Panc1 (cell line): ENCODE results near the gene RYR3. TPM values are rescaled to one million over a fixed set of nuclear protein-coding genes. Genes with fewer than 3 reads are reported as not detected.

Experiments
- ATAC-seq: fragments of 200-7000 bp; cut with Tn5 transposase; 2 replicates; pipeline ENCODE4 v1.9.1; 2020; ENCODE audit warnings: mild to moderate bottlenecking, moderate library complexity
- BruUV-seq: library from RNA; stranded (reverse); fragments of 400-500 nt; replicated peaks from 2 replicates; lab custom pipeline; 2021; lab: Mats Ljungman, UMichigan
- CTCF ChIA-PET: fragments of 300-600 bp; sonication (Branson Sonifier 250); formaldehyde crosslinking; loops from one replicate; lab custom pipeline; 2022; ENCODE audit warnings: antibody characterized with exemption; lab: Charles Lee
- POLR2A ChIA-PET: fragments of 300-600 bp; sonication (Branson Sonifier 250); formaldehyde crosslinking; loops from one replicate; lab custom pipeline; 2022; ENCODE audit warnings: antibody characterized with exemption; lab: Charles Lee
- DNase-seq: peaks from one replicate; pipeline ENCODE4 v3.0.0-alpha.2; 2010; ENCODE audit warnings: low read depth, low spot score
- H3K27ac ChIP-seq: 2 replicates; pipeline ENCODE4 v1.5.1; 2011; ENCODE audit warnings: mild to moderate bottlenecking, low read length, inconsistent platforms
- H3K27me3 ChIP-seq: fragments of 200-500 bp; sonication (Bioruptor generic); 2 replicates; pipeline ENCODE4 v1.6.0; 2014; ENCODE audit warnings: low read length, inconsistent platforms; ENCODE audit not compliant: control insufficient read depth, insufficient read depth
- H3K36me3 ChIP-seq: fragments of 200-500 bp; sonication (Bioruptor generic); 2 replicates; pipeline ENCODE4 v1.5.1; 2014; ENCODE audit warnings: inconsistent platforms, mild to moderate bottlenecking, low read length, moderate library complexity; ENCODE audit not compliant: control insufficient read depth, insufficient read depth
- H3K4me1 ChIP-seq: 2 replicates; pipeline ENCODE4 v1.5.1; 2011; ENCODE audit warnings: inconsistent platforms, mild to moderate bottlenecking, low read length, moderate library complexity; ENCODE audit not compliant: control insufficient read depth, insufficient read depth
- H3K4me3 ChIP-seq, 2 experiments: 2 replicates each; pipeline ENCODE4 v1.5.1; 2011 to 2012; ENCODE audit warnings: low read depth in 2 of 2, low read length in 2 of 2, mild to moderate bottlenecking in 2 of 2, inconsistent platforms in 1 of 2, moderate library complexity in 1 of 2
- H3K9me3 ChIP-seq: fragments of 200-500 bp; sonication (Bioruptor generic); 2 replicates; pipeline ENCODE4 v1.5.1; 2014; ENCODE audit warnings: low read depth, mild to moderate bottlenecking, inconsistent platforms, low read length, moderate library complexity; ENCODE audit not compliant: control insufficient read depth, insufficient read depth
- CTCF ChIP-seq: fragments of 450-650 bp; IDR thresholded peaks from 2 replicates; pipeline ENCODE4 v1.5.1; 2017; ENCODE audit warnings: mild to moderate bottlenecking
- POLR2AphosphoS5 ChIP-seq: IDR thresholded peaks from 2 replicates; pipeline ENCODE4 v1.6.1; 2012; ENCODE audit warnings: mild to moderate bottlenecking, low read depth, low read length, moderate library complexity
- SIN3A ChIP-seq: IDR thresholded peaks from 2 replicates; pipeline ENCODE4 v1.6.1; 2012; ENCODE audit warnings: low read depth, mild to moderate bottlenecking, low read length, moderate library complexity, borderline replicate concordance; ENCODE audit not compliant: insufficient read depth
- TCF7L2 ChIP-seq: IDR thresholded peaks from 2 replicates; pipeline ENCODE4 v1.6.1; 2011; ENCODE audit warnings: mild to moderate bottlenecking, low read depth, low read length, inconsistent platforms
- in situ Hi-C: cut with HindIII; loops from 2 replicates; pipeline ENCODE4 v1.10.0; 2016; ENCODE audit warnings: low sequenced_read_pairs, low pct_unique_long_range_greater_than_20kb
- intact Hi-C: fragments of 100-400 bp; cut with micrococcal nuclease; formaldehyde crosslinking; loops from one replicate; pipeline ENCODE4 v1.10.0; 2022; ENCODE audit not compliant: unreplicated experiment
- total RNA-seq: library from RNA; stranded (reverse); gene quantifications from one replicate; pipeline ENCODE4 v1.2.1, GENCODE V29; 2021; ENCODE audit not compliant: unreplicated experiment
- TF ChIP-seq, protein P1 (sequence below), 2 experiments: IDR thresholded peaks; 2 replicates each; pipeline ENCODE4 v1.6.1; 2011 to 2012; ENCODE audit warnings: low read depth in 2 of 2, control low read depth in 1 of 2, low read length in 1 of 2, mild to moderate bottlenecking in 1 of 2, moderate library complexity in 1 of 2; ENCODE audit not compliant: insufficient read depth in 1 of 2

The RYR3 gene
- total RNA-seq, 1 experiment from 2014 or later = not detected

- no TSS peak for BruUV-seq
- no peaks in the 10 kb centered on the region for H3K27me3 ChIP-seq
- H3K27ac ChIP-seq = no peak overlapping the region
- ChIA-PET POLR2A (no interaction called here), CTCF (no interaction called here)
- intact Hi-C loops = no loop called here
- in situ Hi-C loops = no loop called here
- ATAC-seq (no peak), DNase-seq (no peak)
- no peaks in the 10 kb centered on the region for H3K9me3 ChIP-seq
- H3K36me3 ChIP-seq = no peaks in the 10 kb centered on the region
- no peak overlapping the region for H3K4me3 ChIP-seq
- TF ChIP-seq TCF7L2 (no peak), CTCF (no peak), POLR2AphosphoS5 (no peak), SIN3A (no peak)
- TF ChIP-seq, protein P1, sequence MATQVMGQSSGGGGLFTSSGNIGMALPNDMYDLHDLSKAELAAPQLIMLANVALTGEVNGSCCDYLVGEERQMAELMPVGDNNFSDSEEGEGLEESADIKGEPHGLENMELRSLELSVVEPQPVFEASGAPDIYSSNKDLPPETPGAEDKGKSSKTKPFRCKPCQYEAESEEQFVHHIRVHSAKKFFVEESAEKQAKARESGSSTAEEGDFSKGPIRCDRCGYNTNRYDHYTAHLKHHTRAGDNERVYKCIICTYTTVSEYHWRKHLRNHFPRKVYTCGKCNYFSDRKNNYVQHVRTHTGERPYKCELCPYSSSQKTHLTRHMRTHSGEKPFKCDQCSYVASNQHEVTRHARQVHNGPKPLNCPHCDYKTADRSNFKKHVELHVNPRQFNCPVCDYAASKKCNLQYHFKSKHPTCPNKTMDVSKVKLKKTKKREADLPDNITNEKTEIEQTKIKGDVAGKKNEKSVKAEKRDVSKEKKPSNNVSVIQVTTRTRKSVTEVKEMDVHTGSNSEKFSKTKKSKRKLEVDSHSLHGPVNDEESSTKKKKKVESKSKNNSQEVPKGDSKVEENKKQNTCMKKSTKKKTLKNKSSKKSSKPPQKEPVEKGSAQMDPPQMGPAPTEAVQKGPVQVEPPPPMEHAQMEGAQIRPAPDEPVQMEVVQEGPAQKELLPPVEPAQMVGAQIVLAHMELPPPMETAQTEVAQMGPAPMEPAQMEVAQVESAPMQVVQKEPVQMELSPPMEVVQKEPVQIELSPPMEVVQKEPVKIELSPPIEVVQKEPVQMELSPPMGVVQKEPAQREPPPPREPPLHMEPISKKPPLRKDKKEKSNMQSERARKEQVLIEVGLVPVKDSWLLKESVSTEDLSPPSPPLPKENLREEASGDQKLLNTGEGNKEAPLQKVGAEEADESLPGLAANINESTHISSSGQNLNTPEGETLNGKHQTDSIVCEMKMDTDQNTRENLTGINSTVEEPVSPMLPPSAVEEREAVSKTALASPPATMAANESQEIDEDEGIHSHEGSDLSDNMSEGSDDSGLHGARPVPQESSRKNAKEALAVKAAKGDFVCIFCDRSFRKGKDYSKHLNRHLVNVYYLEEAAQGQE (IDR thresholded peaks at IDR 0.05; ENCODE audit: insufficient read depth in 1 of 2, low read depth in 2 of 2, low read length in 1 of 2) = no peak
- no peaks in the 10 kb centered on the region for H3K4me1 ChIP-seq
These were observed 178.6 kb downstream of the RYR3 start for GRCh38 chr15:33489335-33489734.

DNA sequence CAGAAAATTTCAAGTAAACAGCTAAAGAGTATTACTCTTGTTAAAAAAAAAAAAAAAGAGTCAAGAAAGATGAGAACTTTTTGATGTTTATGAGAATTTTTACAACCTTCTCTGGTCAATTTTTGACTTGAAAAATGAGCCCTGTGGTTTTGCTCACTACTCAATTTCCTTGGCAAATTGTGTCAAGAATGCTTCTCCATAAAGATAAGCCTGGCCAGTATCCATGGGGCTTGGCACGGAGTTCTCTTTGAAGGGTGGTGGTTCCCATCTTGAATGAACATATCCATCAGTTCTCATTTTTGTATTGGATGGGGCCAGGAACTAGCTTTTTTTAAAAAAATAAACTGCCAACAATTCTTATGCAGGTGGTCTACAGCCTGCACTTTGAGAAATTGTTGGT, 179.9 kb downstream of the RYR3 start:
- Histone ChIP-seq H3K4me3 (no peak overlapping the region), H3K27ac (no peak overlapping the region), H3K27me3 (peaks cover 3% of the 10 kb centered on the region; the same call in 1 of the 2 replicates), H3K4me1 (no peaks in the 10 kb centered on the region), H3K9me3 (no peaks in the 10 kb centered on the region), H3K36me3 (no peaks in the 10 kb centered on the region)
- POLR2A ChIA-PET = no interaction called here
- TF ChIP-seq POLR2AphosphoS5 = no peak
- no peak for TF ChIP-seq SIN3A
- in situ Hi-C loops (no loop called here), intact Hi-C loops (no loop called here)
- CTCF ChIA-PET = interaction anchor here (0.6 kb wide), 1 partner anchor 747 kb away, joined by 3 read pairs; no protein-coding TSS in a partner anchor
- DNase-seq (no peak), ATAC-seq (no peak)
- BruUV-seq = no TSS peak

DNA sequence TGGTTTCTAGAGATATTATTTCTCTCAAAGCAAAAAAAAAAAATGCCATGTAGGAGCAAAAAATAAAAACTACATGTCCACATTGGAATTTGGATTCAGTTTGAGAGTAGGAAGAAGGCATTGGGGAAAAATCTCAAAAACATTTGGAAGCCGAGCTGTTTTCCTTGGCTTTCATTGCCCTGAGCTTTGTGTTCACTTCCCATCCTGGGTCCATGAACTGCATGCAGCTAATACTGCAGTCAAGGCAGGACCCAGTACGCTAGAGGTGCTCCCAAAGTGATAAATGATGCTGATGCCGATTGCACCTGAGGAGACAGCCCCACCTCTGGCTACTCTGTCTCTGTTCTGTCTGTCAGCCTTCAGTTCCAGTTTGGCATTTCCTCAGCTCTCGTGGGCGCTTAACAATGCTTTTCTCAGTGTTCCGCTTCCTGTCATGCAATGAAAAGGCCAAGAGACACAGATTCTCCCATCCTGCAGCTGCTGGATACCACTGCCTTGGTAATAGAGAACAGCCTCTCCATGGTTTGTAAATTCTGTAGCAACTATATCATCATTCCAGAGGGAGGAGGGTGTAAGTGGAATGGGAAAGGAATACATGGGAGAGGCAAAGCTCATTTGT, 181.8 kb downstream of the RYR3 start:
- in situ Hi-C loops (no loop called here), intact Hi-C loops (no loop called here)
- DNase-seq = no peak
- ChIA-PET POLR2A (no interaction called here), CTCF (no interaction called here)
- Histone ChIP-seq H3K9me3 (no peaks in the 10 kb centered on the region), H3K4me1 (no peaks in the 10 kb centered on the region), H3K4me3 (no peak overlapping the region), H3K27ac (no peak overlapping the region), H3K36me3 (no peaks in the 10 kb centered on the region), H3K27me3 (peaks cover 3% of the 10 kb centered on the region; the same call in 1 of the 2 replicates)
- no peak for ATAC-seq
- TF ChIP-seq CTCF (no peak), SIN3A (no peak), POLR2AphosphoS5 (no peak), TCF7L2 (no peak)
- TF ChIP-seq, protein P1 (IDR thresholded peaks at IDR 0.05; ENCODE audit: insufficient read depth in 1 of 2, low read depth in 2 of 2, low read length in 1 of 2) = no peak
- BruUV-seq = no TSS peak
